Measurements from ENCODE around the gene CATSPER4. TPM values are rescaled to one million over a fixed set of nuclear protein-coding genes. Genes with fewer than 3 reads are reported as not detected.

The CATSPER4 gene
- total RNA-seq, 6 donors from 2014 or later = not detected

- peak in 1 of 2 donors; percentile 84 for DNase-seq
- Histone ChIP-seq H3K9me3 (no peaks in the 10 kb centered on the region), H3K36me3 (peaks cover 0 to 30% (median 15%) of the 10 kb centered on the region in 4 donors), H3K4me3 (no peak overlapping the region), H3K27ac (no peak overlapping the region), H3K27me3 (no peaks in the 10 kb centered on the region), H3K4me1 (no peaks in the 10 kb centered on the region)
- TF ChIP-seq CTCF (IDR thresholded peaks at IDR 0.05) (no peak), POLR2A (IDR thresholded peaks at IDR 0.05) (no peak), EP300 (IDR thresholded peaks at IDR 0.05) (no peak), POLR2AphosphoS5 (IDR thresholded peaks at IDR 0.05) (no peak)
- no peak for ATAC-seq (ENCODE audit: low FRiP score in 2 of 2)
- 96 to 98% methylated on average over 8 to 18 of the region's 21 CpGs for WGBS, 2 donors
These were observed 5.5 kb upstream of the CATSPER4 start for GRCh38 chr1:26184883-26185282.

- Histone ChIP-seq H3K4me3 (no peak overlapping the region), H3K36me3 (peaks cover 0 to 22% (median 5%) of the 10 kb centered on the region in 4 donors)
These were observed 2.5 kb upstream of the CATSPER4 start for GRCh38 chr1:26187882-26188281.

GRCh38 chr1:26188477-26188876, 1.9 kb upstream of the CATSPER4 start:
- Histone ChIP-seq H3K27me3 (no peaks in the 10 kb centered on the region), H3K9me3 (no peaks in the 10 kb centered on the region), H3K4me1 (no peaks in the 10 kb centered on the region), H3K4me3 (no peak overlapping the region), H3K36me3 (peaks cover 0 to 18% (median 3%) of the 10 kb centered on the region in 4 donors), H3K27ac (no peak overlapping the region)
- DNase-seq = no peak
- 96 to 100% methylated on average over 6 to 8 of the region's 8 CpGs for WGBS, 2 donors
- peak in 1 of 2 donors; percentile 6 for ATAC-seq (ENCODE audit: low FRiP score in 2 of 2)
- TF ChIP-seq POLR2A (IDR thresholded peaks at IDR 0.05) (no peak), EP300 (IDR thresholded peaks at IDR 0.05) (no peak), CTCF (IDR thresholded peaks at IDR 0.05) (no peak), POLR2AphosphoS5 (IDR thresholded peaks at IDR 0.05) (no peak)

More at GRCh38 chr1:26187882-26188281, 2.5 kb upstream of the CATSPER4 start:
- Histone ChIP-seq H3K4me1 (no peaks in the 10 kb centered on the region), H3K27me3 (no peaks in the 10 kb centered on the region), H3K27ac (no peak overlapping the region), H3K9me3 (no peaks in the 10 kb centered on the region)
- no peak for ATAC-seq (ENCODE audit: low FRiP score in 2 of 2)
- DNase-seq = no peak
- TF ChIP-seq POLR2A (IDR thresholded peaks at IDR 0.05) = no peak
- TF ChIP-seq EP300 (IDR thresholded peaks at IDR 0.05) = no peak
- TF ChIP-seq POLR2AphosphoS5 (IDR thresholded peaks at IDR 0.05) = no peak
- no peak for TF ChIP-seq CTCF (IDR thresholded peaks at IDR 0.05)
- 93 to 96% methylated on average over 6 of the region's 6 CpGs for WGBS, 2 donors

- H3K4me3 ChIP-seq = no peak overlapping the region
- peaks cover 0 to 18% (median 2%) of the 10 kb centered on the region in 4 donors for H3K36me3 ChIP-seq
- DNase-seq (no peak), ATAC-seq (ENCODE audit: low FRiP score in 2 of 2) (no peak)
- H3K27me3 ChIP-seq = no peaks in the 10 kb centered on the region
- 79 to 90% methylated on average over 2 to 6 of the region's 6 CpGs for WGBS, 2 donors
- no peak for TF ChIP-seq CTCF (IDR thresholded peaks at IDR 0.05)
- TF ChIP-seq POLR2AphosphoS5 (IDR thresholded peaks at IDR 0.05) = no peak
- TF ChIP-seq POLR2A (IDR thresholded peaks at IDR 0.05) = no peak
- TF ChIP-seq EP300 (IDR thresholded peaks at IDR 0.05) = no peak
- no peaks in the 10 kb centered on the region for H3K4me1 ChIP-seq
- H3K27ac ChIP-seq = no peak overlapping the region
- no peaks in the 10 kb centered on the region for H3K9me3 ChIP-seq
These were observed 1.1 kb upstream of the CATSPER4 start for GRCh38 chr1:26189331-26189730.

- H3K9me3 ChIP-seq = no peaks in the 10 kb centered on the region
- no peak for TF ChIP-seq CTCF (IDR thresholded peaks at IDR 0.05)
- TF ChIP-seq EP300 (IDR thresholded peaks at IDR 0.05) = no peak
- TF ChIP-seq POLR2AphosphoS5 (IDR thresholded peaks at IDR 0.05) = no peak
- no peak for TF ChIP-seq POLR2A (IDR thresholded peaks at IDR 0.05)
- no peak overlapping the region for H3K27ac ChIP-seq
- no peaks in the 10 kb centered on the region for H3K27me3 ChIP-seq
- no peaks in the 10 kb centered on the region for H3K4me1 ChIP-seq
- DNase-seq (no peak), ATAC-seq (ENCODE audit: low FRiP score in 2 of 2) (no peak)
- 80 to 87% methylated on average over 7 of the region's 7 CpGs for WGBS, 2 donors
- H3K36me3 ChIP-seq = peaks cover 0 to 14% (median 2%) of the 10 kb centered on the region in 4 donors
- no peak overlapping the region for H3K4me3 ChIP-seq
These were observed 589 bp upstream of the CATSPER4 start for GRCh38 chr1:26189751-26190275.

Data from upper lobe of left lung (tissue), 6 donors.